H1 (cell line): ENCODE measurements around the gene STX11. TPM values are rescaled to one million over a fixed set of nuclear protein-coding genes. Genes with fewer than 3 reads are reported as not detected.

Experiments
- CTCF ChIA-PET: fragments of 300-600 bp; sonication (Branson Sonifier 250); formaldehyde crosslinking; loops from one replicate; lab custom pipeline; 2021; ENCODE audit not compliant: partially characterized antibody; lab: Charles Lee
- POLR2A ChIA-PET: fragments of 300-600 bp; sonication (Branson Sonifier 250); formaldehyde crosslinking; loops from one replicate; lab custom pipeline; 2021; ENCODE audit warnings: inconsistent platforms; ENCODE audit not compliant: partially characterized antibody; lab: Charles Lee
- DNase-seq, 2 experiments: peaks; one replicate each; pipeline versions ENCODE4 v3.0.0 to v3.0.0-alpha.2; 2010 to 2022; ENCODE audit warnings: low spot score in 2 of 2, low read depth in 1 of 2, mixed read lengths in 1 of 2
- FAIRE-seq: peaks from 2 replicates; lab custom pipeline; 2011; peaks lifted over from hg19 to GRCh38; lab: Jason Lieb, UNC
- H2AFZ ChIP-seq: 2 replicates; pipeline ENCODE4 v1.8.1; 2012; ENCODE audit warnings: low read length, inconsistent platforms
- H2AK5ac ChIP-seq: 2 replicates; pipeline ENCODE4 v1.6.1; 2013; ENCODE audit warnings: low read depth, low read length
- H2BK120ac ChIP-seq: replicated peaks from 2 replicates; pipeline ENCODE3; 2013; ENCODE audit warnings: low read depth, low read length, inconsistent platforms
- H2BK12ac ChIP-seq: 2 replicates; pipeline ENCODE4 v1.6.1; 2013; ENCODE audit warnings: low read depth, low read length
- H2BK15ac ChIP-seq: 2 replicates; pipeline ENCODE4 v1.6.1; 2013; ENCODE audit warnings: low read length
- H2BK20ac ChIP-seq: 2 replicates; pipeline ENCODE4 v1.6.1; 2013; ENCODE audit warnings: low read length
- H2BK5ac ChIP-seq: 2 replicates; pipeline ENCODE4 v1.6.1; 2013; ENCODE audit warnings: low read depth, low read length
- H3K14ac ChIP-seq: 2 replicates; pipeline ENCODE4 v1.6.1; 2013; ENCODE audit warnings: inconsistent platforms; ENCODE audit not compliant: insufficient read length
- H3K18ac ChIP-seq: 2 replicates; pipeline ENCODE4 v1.6.1; 2013; ENCODE audit warnings: low read length; ENCODE audit errors: extremely low read depth
- H3K23ac ChIP-seq: 2 replicates; pipeline ENCODE4 v1.6.1; 2013; ENCODE audit warnings: inconsistent platforms; ENCODE audit not compliant: insufficient read length
- H3K23me2 ChIP-seq: 2 replicates; pipeline ENCODE4 v1.6.1; 2013; ENCODE audit warnings: low read depth, low read length
- H3K27ac ChIP-seq: 2 replicates; pipeline ENCODE4 v1.6.1; 2011; ENCODE audit warnings: low read depth, low read length, inconsistent platforms
- H3K27me3 ChIP-seq, 4 experiments: replicated peaks in 1 of 4; 1 replicate in 1 of 4; 2 replicates in 3 of 4; pipeline versions ENCODE4 v1.6.1 to v1.8.1; 2011 to 2013; ENCODE audit warnings: low read length in 3 of 4, mild to moderate bottlenecking in 3 of 4, inconsistent platforms in 2 of 4, mixed read lengths in 2 of 4, moderate library complexity in 1 of 4; ENCODE audit not compliant: control insufficient read depth in 3 of 4, insufficient read depth in 3 of 4; ENCODE audit errors: extremely low read depth in 1 of 4
- H3K36me3 ChIP-seq, 4 experiments: 2 replicates each; pipeline versions ENCODE4 v1.6.1 to v1.8.1; 2011 to 2013; ENCODE audit warnings: mild to moderate bottlenecking in 4 of 4, low read length in 3 of 4, moderate library complexity in 2 of 4, control low read depth in 1 of 4, inconsistent platforms in 1 of 4; ENCODE audit not compliant: insufficient read depth in 4 of 4, control insufficient read depth in 2 of 4
- H3K4ac ChIP-seq: replicated peaks from 2 replicates; pipeline ENCODE3; 2013; ENCODE audit warnings: low read length, low read depth, mixed read lengths, inconsistent platforms; ENCODE audit not compliant: insufficient read length
- H3K4me1 ChIP-seq, 4 experiments: replicated peaks in 1 of 4; 1 replicate in 1 of 4; 2 replicates in 3 of 4; pipeline versions ENCODE4 v1.6.1 to v1.8.1; 2011 to 2013; ENCODE audit warnings: low read length in 3 of 4, inconsistent platforms in 2 of 4, mixed read lengths in 1 of 4; ENCODE audit not compliant: insufficient read depth in 4 of 4, control insufficient read depth in 3 of 4
- H3K4me2 ChIP-seq, 2 experiments: 2 replicates each; pipeline versions ENCODE4 v1.6.1 to v1.8.1; 2011 to 2013; ENCODE audit warnings: low read depth in 2 of 2, low read length in 2 of 2, control low read depth in 1 of 2, inconsistent platforms in 1 of 2, mild to moderate bottlenecking in 1 of 2; ENCODE audit not compliant: insufficient read depth in 1 of 2
- H3K4me3 ChIP-seq, 4 experiments: fragments of 200-600, 300-600 bp in 1 of 4; sonication (generic), shearing (Covaris generic), sonication (Bioruptor Twin) in 1 of 4; 2 replicates each; pipeline versions ENCODE4 v1.5.1 to v1.8.1; 2011 to 2016; ENCODE audit warnings: low read length in 4 of 4, low read depth in 3 of 4, control low read depth in 2 of 4, inconsistent platforms in 2 of 4, mild to moderate bottlenecking in 2 of 4, mixed read lengths in 1 of 4, moderate library complexity in 1 of 4; ENCODE audit not compliant: insufficient read depth in 2 of 4; ENCODE audit errors: extremely low read depth in 1 of 4
- H3K56ac ChIP-seq: replicated peaks from 2 replicates; pipeline ENCODE3; 2013; ENCODE audit warnings: low read depth, mild to moderate bottlenecking, mixed read lengths, low read length, inconsistent platforms; ENCODE audit not compliant: insufficient read length
- H3K79me1 ChIP-seq: 2 replicates; pipeline ENCODE4 v1.6.1; 2013; ENCODE audit warnings: low read depth, low read length, control low read depth
- H3K79me2 ChIP-seq, 2 experiments: 2 replicates each; pipeline versions ENCODE4 v1.6.1 to v1.8.1; 2012 to 2013; ENCODE audit warnings: low read length in 2 of 2, mild to moderate bottlenecking in 2 of 2, inconsistent platforms in 1 of 2; ENCODE audit not compliant: insufficient read depth in 2 of 2, control insufficient read depth in 1 of 2
- H3K9ac ChIP-seq, 4 experiments: replicated peaks in 1 of 4; 1 replicate in 1 of 4; 2 replicates in 3 of 4; pipeline versions ENCODE4 v1.6.1 to v1.8.1; 2011 to 2013; ENCODE audit warnings: low read depth in 3 of 4, low read length in 3 of 4, control low read depth in 2 of 4, mild to moderate bottlenecking in 2 of 4, moderate library complexity in 2 of 4, inconsistent platforms in 1 of 4; ENCODE audit errors: extremely low read depth in 1 of 4
- H3K9me3 ChIP-seq, 2 experiments: 2 replicates each; pipeline versions ENCODE4 v1.6.1 to v1.8.1; 2012 to 2013; ENCODE audit warnings: mild to moderate bottlenecking in 2 of 2, moderate library complexity in 2 of 2, control low read depth in 1 of 2, inconsistent platforms in 1 of 2, low read depth in 1 of 2, low read length in 1 of 2, mixed read lengths in 1 of 2; ENCODE audit not compliant: insufficient read depth in 2 of 2
- H4K20me1 ChIP-seq, 2 experiments: replicated peaks in 1 of 2; 2 replicates each; pipeline versions ENCODE3 to v1.8.1; 2011 to 2013; ENCODE audit warnings: inconsistent platforms in 2 of 2, low read length in 2 of 2, mild to moderate bottlenecking in 1 of 2; ENCODE audit not compliant: insufficient read depth in 2 of 2, control insufficient read depth in 1 of 2
- H4K5ac ChIP-seq: 2 replicates; pipeline ENCODE4 v1.6.1; 2013; ENCODE audit warnings: low read length, low read depth, mixed read lengths, inconsistent platforms; ENCODE audit not compliant: insufficient read length
- H4K8ac ChIP-seq: 2 replicates; pipeline ENCODE4 v1.8.0; 2013; ENCODE audit warnings: mild to moderate bottlenecking, moderate library complexity, low read length, inconsistent platforms; ENCODE audit not compliant: insufficient read depth; ENCODE audit errors: extremely low read depth
- H4K91ac ChIP-seq: replicated peaks from 2 replicates; pipeline ENCODE3; 2013; ENCODE audit warnings: low read length, mixed read lengths, inconsistent platforms; ENCODE audit not compliant: insufficient read length
- CHD1 ChIP-seq: IDR thresholded peaks from 2 replicates; pipeline ENCODE4 v1.6.1; 2012; ENCODE audit warnings: low read depth, low read length, improper control_type of control experiment
- CTCF ChIP-seq, 3 experiments: IDR thresholded peaks; 1 replicate in 2 of 3; 2 replicates in 1 of 3; pipeline versions ENCODE4 v1.5.1 to v1.6.1; 2011; ENCODE audit warnings: low read length in 3 of 3, mild to moderate bottlenecking in 3 of 3, inconsistent platforms in 2 of 3, low read depth in 1 of 3, moderate library complexity in 1 of 3; ENCODE audit not compliant: insufficient read depth in 1 of 3; ENCODE audit errors: control extremely low read depth in 1 of 3
- SAP30 ChIP-seq: fragments of 300-600 bp; sonication (generic); IDR thresholded peaks from 2 replicates; pipeline ENCODE4 v1.7.1; 2012; ENCODE audit warnings: low read length, moderate library complexity, mild to moderate bottlenecking, inconsistent platforms; ENCODE audit not compliant: insufficient read depth, insufficient replicate concordance
- WGBS, 2 experiments: shearing (Covaris generic) in 1 of 2; methylation state at CpG; one replicate each; pipeline versions ENCODE4 v1.1.6 to v1.1.7; 2013 to 2015; ENCODE audit warnings: low lambda C conversion rate in 2 of 2, mixed read lengths in 2 of 2, inconsistent platforms in 1 of 2, low coverage in 1 of 2, missing lambda C conversion rate in 1 of 2; ENCODE audit not compliant: insufficient replicate concordance in 2 of 2, insufficient coverage in 1 of 2, insufficient read length in 1 of 2; ENCODE audit errors: extremely low coverage in 1 of 2, missing lambda C conversion rate in 1 of 2; 5-methylcytosine and 5-hydroxymethylcytosine counted together
- polyA plus RNA-seq, 7 experiments: library from polyadenylated mRNA; depleted of rRNA in 3 of 7; stranded (reverse) in 5 of 7; unstranded in 2 of 7; fragments of >200 nt in 5 of 7; fragments of 200-250 nt in 2 of 7; gene quantifications; 1 replicate in 5 of 7; 2 replicates in 1 of 7; 4 replicates in 1 of 7; pipeline versions ENCODE4 v1.2.1 to v1.2.3, GENCODE V29; 2011 to 2013; ENCODE audit warnings: missing spikeins in 2 of 7, mixed read lengths in 2 of 7
- total RNA-seq: library from RNA; stranded (reverse); fragmentation: NEBNext Ultra II Directional; extraction: Animal tissue kit (Norgen Biotek cat#: 25700); gene quantifications from 2 replicates; pipeline ENCODE4 v1.2.1, GENCODE V29; 2021

The STX11 gene
- total and polyA plus RNA-seq, 2 of the 8 experiments (the other 6 are each of a cell fraction or from before 2014, with no cell fraction given), result 0.15 to 0.34 TPM

DNA sequence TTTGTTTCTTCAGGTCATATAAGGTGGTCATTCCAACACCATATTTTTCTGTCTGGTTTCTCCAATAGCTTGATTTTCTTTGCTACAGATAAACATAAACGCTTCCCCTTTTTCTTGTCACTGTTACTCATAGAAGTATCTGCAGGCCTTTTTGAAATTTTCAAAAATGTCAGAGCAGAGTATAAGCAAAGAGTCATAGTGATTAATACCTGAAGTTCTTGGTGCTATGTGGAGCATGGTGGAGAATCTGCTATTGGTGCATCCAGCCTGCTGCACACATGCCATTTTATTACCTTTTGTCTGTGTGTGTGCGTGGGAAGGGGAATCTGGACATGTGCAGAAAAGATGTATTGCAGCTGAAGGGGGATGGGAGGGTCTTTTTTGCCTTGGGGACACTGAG is 19.7 kb downstream of the STX11 start:
- no peak overlapping the region for H3K18ac ChIP-seq
- H3K4me2 ChIP-seq, result no peak overlapping the region
- H3K4ac ChIP-seq, result no peak overlapping the region
- H3K4me3 ChIP-seq, result no peak overlapping the region
- no peaks in the 10 kb centered on the region for H3K79me2 ChIP-seq
- H2BK20ac ChIP-seq, result no peak overlapping the region
- no peak overlapping the region for H4K91ac ChIP-seq
- no peak overlapping the region for H4K8ac ChIP-seq
- DNase-seq (no peak), FAIRE-seq (no peak)
- H3K14ac ChIP-seq, result no peak overlapping the region
- H2AK5ac ChIP-seq, result no peak overlapping the region
- no peak overlapping the region for H4K5ac ChIP-seq
- POLR2A ChIA-PET, result interaction anchor here (0.9 kb wide), 1 partner anchor 57 kb away, joined by 3 read pairs; no protein-coding TSS in a partner anchor
- H3K9me3 ChIP-seq, result no peaks in the 10 kb centered on the region
- no peak overlapping the region for H3K23ac ChIP-seq
- no peak overlapping the region for H3K9ac ChIP-seq
- CTCF ChIA-PET, result interaction anchor here (1.0 kb wide), 1 partner anchor 11 kb away, joined by 3 read pairs; no protein-coding TSS in a partner anchor
- no peak overlapping the region for H2BK12ac ChIP-seq
- no peaks in the 10 kb centered on the region for H3K79me1 ChIP-seq
- no peak overlapping the region for H2BK120ac ChIP-seq
- 74% methylated on average over 2 of the region's 2 CpGs; no CpG with 5 or more reads in 1 of the 2 experiments for WGBS, 2 experiments
- no peak overlapping the region for H2BK5ac ChIP-seq
- H3K27ac ChIP-seq, result no peak overlapping the region
- no peaks in the 10 kb centered on the region for H3K4me1 ChIP-seq
- H3K56ac ChIP-seq, result no peak overlapping the region
- H4K20me1 ChIP-seq, result no peaks in the 10 kb centered on the region
- no peak overlapping the region for H2BK15ac ChIP-seq
- H3K36me3 ChIP-seq, result no peaks in the 10 kb centered on the region; a peak in 1 of 8 replicates
- H2AFZ ChIP-seq, result no peak overlapping the region
- no peaks in the 10 kb centered on the region for H3K27me3 ChIP-seq
- H3K23me2 ChIP-seq, result no peaks in the 10 kb centered on the region
- TF ChIP-seq CHD1, result no peak
- no peak for TF ChIP-seq SAP30
- TF ChIP-seq CTCF (IDR thresholded peaks at IDR 0.05; ENCODE audit: control extremely low read depth in 1 of 3, insufficient read depth in 1 of 3, low read depth in 1 of 3, low read length in 3 of 3), result no peak
